Activated CD8-positive, alpha-beta T cell treated with anti-CD3 and anti-CD28 coated beads, Interleukin-2, amount 10 ng/mL, durations not matched to agents 7 days and 5 days (primary cell): Measurements from ENCODE around the gene MEIS2. TPM values are rescaled to one million over a fixed set of nuclear protein-coding genes. Genes with fewer than 3 reads are reported as not detected.

ENCODE experiments used
- ATAC-seq: fragments of 150-1000 bp; cut with Tn5 transposase; one replicate; pipeline ENCODE4 v1.10.0; 2021; ENCODE audit warnings: moderate library complexity
- CTCF ChIA-PET: fragments of 350-600 bp; sonication (Branson Sonifier 250); formaldehyde crosslinking; loops from one replicate; lab custom pipeline; 2021; ENCODE audit warnings: antibody characterized with exemption; lab: Charles Lee
- POLR2A ChIA-PET: fragments of 350-600 bp; sonication (Branson Sonifier 250); formaldehyde crosslinking; loops from one replicate; lab custom pipeline; 2021; ENCODE audit warnings: antibody characterized with exemption; lab: Charles Lee
- DNase-seq: peaks from one replicate; pipeline ENCODE4 v3.0.0-alpha.2; 2020
- H3K27ac Mint-ChIP-seq: one replicate; pipeline ENCODE4 v1.8.0; 2021; ENCODE audit warnings: mild to moderate bottlenecking, mixed read lengths
- H3K27me3 Mint-ChIP-seq: one replicate; pipeline ENCODE4 v1.8.0; 2021; ENCODE audit warnings: low read depth, mixed read lengths
- H3K36me3 Mint-ChIP-seq: one replicate; pipeline ENCODE4 v1.8.0; 2021; ENCODE audit warnings: low read depth, mixed read lengths
- H3K4me1 Mint-ChIP-seq: one replicate; pipeline ENCODE4 v1.8.0; 2021; ENCODE audit warnings: low read depth, mixed read lengths
- H3K4me3 Mint-ChIP-seq: one replicate; pipeline ENCODE4 v1.8.0; 2021; ENCODE audit warnings: mild to moderate bottlenecking, mixed read lengths
- H3K9me3 Mint-ChIP-seq: one replicate; pipeline ENCODE4 v1.8.0; 2022; ENCODE audit warnings: mixed read lengths; ENCODE audit not compliant: insufficient read depth
- total RNA-seq, 2 experiments: library from RNA; stranded (reverse); gene quantifications; one replicate each; pipeline ENCODE4 v1.2.3, GENCODE V29; 2021

Gene MEIS2
- total RNA-seq, 2 experiments from 2014 or later, result not detected

- DNase-seq (no peak), ATAC-seq (no peak)
- ChIA-PET CTCF (no interaction called here), POLR2A (no interaction called here)
- Mint-ChIP-seq H3K9me3 (no peaks in the 10 kb centered on the region), H3K27ac (no peak overlapping the region), H3K36me3 (no peaks in the 10 kb centered on the region), H3K4me3 (no peak overlapping the region), H3K4me1 (no peaks in the 10 kb centered on the region), H3K27me3 (no peaks in the 10 kb centered on the region)
Measured at GRCh38 chr15:37041836-37042235, 58.5 kb downstream of the MEIS2 start.

GRCh38 chr15:37041042-37041441 lies 59.3 kb downstream of the MEIS2 start:
- DNase-seq, result no peak
- no peak overlapping the region for H3K27ac Mint-ChIP-seq
- no peak for ATAC-seq
- ChIA-PET POLR2A (no interaction called here), CTCF (no interaction called here)
- no peaks in the 10 kb centered on the region for H3K36me3 Mint-ChIP-seq
- H3K4me1 Mint-ChIP-seq, result no peaks in the 10 kb centered on the region
- H3K27me3 Mint-ChIP-seq, result no peaks in the 10 kb centered on the region
- H3K9me3 Mint-ChIP-seq, result no peaks in the 10 kb centered on the region
- no peak overlapping the region for H3K4me3 Mint-ChIP-seq

- DNase-seq (no peak), ATAC-seq (no peak)
- no peaks in the 10 kb centered on the region for H3K4me1 Mint-ChIP-seq
- no peaks in the 10 kb centered on the region for H3K9me3 Mint-ChIP-seq
- POLR2A ChIA-PET, result no interaction called here
- H3K4me3 Mint-ChIP-seq, result no peak overlapping the region
- no peaks in the 10 kb centered on the region for H3K27me3 Mint-ChIP-seq
- no peak overlapping the region for H3K27ac Mint-ChIP-seq
- CTCF ChIA-PET, result no interaction called here
- H3K36me3 Mint-ChIP-seq, result no peaks in the 10 kb centered on the region
Measured at GRCh38 chr15:37040072-37040742, 60.1 kb downstream of the MEIS2 start.

- Mint-ChIP-seq H3K4me3 (no peak overlapping the region), H3K9me3 (no peaks in the 10 kb centered on the region), H3K36me3 (no peaks in the 10 kb centered on the region), H3K4me1 (no peaks in the 10 kb centered on the region), H3K27me3 (no peaks in the 10 kb centered on the region), H3K27ac (no peak overlapping the region)
- DNase-seq, result no peak
- ATAC-seq, result no peak
- CTCF ChIA-PET, result no interaction called here
- POLR2A ChIA-PET, result no interaction called here
Measured at GRCh38 chr15:37038716-37039106, 61.6 kb downstream of the MEIS2 start.

- no peak for ATAC-seq
- H3K27ac Mint-ChIP-seq, result no peak overlapping the region
- H3K4me1 Mint-ChIP-seq, result no peaks in the 10 kb centered on the region
- no peak for DNase-seq
- ChIA-PET POLR2A (no interaction called here), CTCF (no interaction called here)
- H3K27me3 Mint-ChIP-seq, result no peaks in the 10 kb centered on the region
- H3K9me3 Mint-ChIP-seq, result no peaks in the 10 kb centered on the region
- no peaks in the 10 kb centered on the region for H3K36me3 Mint-ChIP-seq
- H3K4me3 Mint-ChIP-seq, result no peak overlapping the region
Measured at GRCh38 chr15:37037850-37038715, 62.3 kb downstream of the MEIS2 start.

GRCh38 chr15:37037071-37037655 lies 63.2 kb downstream of the MEIS2 start:
- POLR2A ChIA-PET, result no interaction called here
- CTCF ChIA-PET, result no interaction called here
- H3K4me3 Mint-ChIP-seq, result no peak overlapping the region
- DNase-seq (no peak), ATAC-seq (no peak)
- no peaks in the 10 kb centered on the region for H3K27me3 Mint-ChIP-seq
- H3K4me1 Mint-ChIP-seq, result no peaks in the 10 kb centered on the region
- H3K27ac Mint-ChIP-seq, result no peak overlapping the region
- H3K9me3 Mint-ChIP-seq, result no peaks in the 10 kb centered on the region
- H3K36me3 Mint-ChIP-seq, result no peaks in the 10 kb centered on the region

- Mint-ChIP-seq H3K27me3 (no peaks in the 10 kb centered on the region), H3K36me3 (no peaks in the 10 kb centered on the region), H3K4me3 (no peak overlapping the region), H3K27ac (no peak overlapping the region), H3K9me3 (no peaks in the 10 kb centered on the region), H3K4me1 (no peaks in the 10 kb centered on the region)
- POLR2A ChIA-PET, result no interaction called here
- DNase-seq (no peak), ATAC-seq (no peak)
- CTCF ChIA-PET, result no interaction called here
Measured at GRCh38 chr15:37034835-37035748, 65.3 kb downstream of the MEIS2 start.

GRCh38 chr15:37034392-37034791 lies 66.0 kb downstream of the MEIS2 start:
- Mint-ChIP-seq H3K9me3 (no peaks in the 10 kb centered on the region), H3K27ac (no peak overlapping the region), H3K4me3 (no peak overlapping the region), H3K36me3 (no peaks in the 10 kb centered on the region), H3K4me1 (no peaks in the 10 kb centered on the region), H3K27me3 (no peaks in the 10 kb centered on the region)
- ATAC-seq, result no peak
- ChIA-PET POLR2A (no interaction called here), CTCF (no interaction called here)
- DNase-seq, result no peak

GRCh38 chr15:37032091-37032775 lies 68.1 kb downstream of the MEIS2 start:
- Mint-ChIP-seq H3K27ac (no peak overlapping the region), H3K9me3 (no peaks in the 10 kb centered on the region), H3K4me1 (no peaks in the 10 kb centered on the region), H3K36me3 (no peaks in the 10 kb centered on the region), H3K27me3 (no peaks in the 10 kb centered on the region), H3K4me3 (no peak overlapping the region)
- CTCF ChIA-PET, result no interaction called here
- DNase-seq (no peak), ATAC-seq (no peak)
- POLR2A ChIA-PET, result no interaction called here

GRCh38 chr15:37031198-37031597 lies 69.2 kb downstream of the MEIS2 start:
- H3K4me1 Mint-ChIP-seq, result no peaks in the 10 kb centered on the region
- no peak overlapping the region for H3K4me3 Mint-ChIP-seq
- H3K9me3 Mint-ChIP-seq, result no peaks in the 10 kb centered on the region
- H3K27ac Mint-ChIP-seq, result no peak overlapping the region
- ATAC-seq, result no peak
- no peaks in the 10 kb centered on the region for H3K36me3 Mint-ChIP-seq
- no peaks in the 10 kb centered on the region for H3K27me3 Mint-ChIP-seq
- ChIA-PET POLR2A (no interaction called here), CTCF (no interaction called here)
- no peak for DNase-seq

- POLR2A ChIA-PET, result no interaction called here
Measured at GRCh38 chr15:37028625-37029296, 71.6 kb downstream of the MEIS2 start.

More at GRCh38 chr15:37028625-37029296, 71.6 kb downstream of the MEIS2 start:
- DNase-seq (no peak), ATAC-seq (no peak)
- H3K27ac Mint-ChIP-seq, result no peak overlapping the region
- H3K4me1 Mint-ChIP-seq, result no peaks in the 10 kb centered on the region
- no peaks in the 10 kb centered on the region for H3K9me3 Mint-ChIP-seq
- CTCF ChIA-PET, result no interaction called here
- H3K27me3 Mint-ChIP-seq, result no peaks in the 10 kb centered on the region
- no peaks in the 10 kb centered on the region for H3K36me3 Mint-ChIP-seq
- no peak overlapping the region for H3K4me3 Mint-ChIP-seq
